VCaP (cell line): Measurements from ENCODE around the gene RPS19BP1.
A peak's percentile ranks its signal among the peaks of the same experiment; 100 is the strongest.

Experiments used
- H3K27ac ChIP-seq: fragments of 450-650 bp; 2 replicates; pipeline ENCODE4 v1.5.1; 2017
- CTCF ChIP-seq: fragments of 450-650 bp; conservative IDR thresholded peaks from 2 replicates; pipeline ENCODE4 v1.5.1; 2017; ENCODE audit warnings: mild to moderate bottlenecking, moderate library complexity

The RPS19BP1 gene

GRCh38 chr22:39503630-39504029 is 28.9 kb downstream of the RPS19BP1 start:
- TF ChIP-seq CTCF = no peak
- peak overlapping the region; percentile 86; the same call in 1 of the 2 replicates for H3K27ac ChIP-seq

DNA sequence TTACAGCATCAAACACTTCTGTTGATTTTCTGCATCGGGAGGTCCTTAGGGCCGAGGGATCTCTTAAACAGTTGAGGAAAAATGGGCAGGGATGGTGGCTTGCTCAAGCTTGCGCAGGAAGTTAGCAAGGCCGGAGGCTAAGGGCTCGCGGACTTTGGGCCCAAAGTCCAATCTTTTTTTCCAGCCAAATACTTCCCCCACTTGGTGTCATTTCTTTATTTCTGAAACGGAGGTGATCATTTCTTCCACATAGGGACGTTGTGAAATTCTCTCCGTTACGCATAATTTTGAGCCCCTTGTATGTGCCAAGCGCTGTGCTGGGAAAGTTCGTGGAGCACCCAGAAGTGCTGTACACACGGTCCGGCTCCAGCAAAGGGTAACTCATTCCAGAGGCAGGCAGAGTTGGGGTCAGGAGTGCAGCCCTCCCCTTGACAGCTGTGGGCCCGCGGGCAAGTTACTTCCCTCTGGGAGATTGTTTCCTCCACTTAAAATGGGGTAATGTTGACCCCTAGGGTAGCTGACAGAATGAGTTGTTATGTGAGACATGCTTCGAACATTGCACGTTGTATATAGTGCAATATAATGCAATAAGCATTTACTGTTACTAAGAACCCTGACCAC is 29.6 kb downstream of the RPS19BP1 start:
- TF ChIP-seq CTCF = no peak
- peak overlapping the region; percentile 86 for H3K27ac ChIP-seq

- peak within 1 kb of the TSS; percentile 86 for H3K27ac ChIP-seq
- TF ChIP-seq CTCF = no peak
Measured at GRCh38 chr22:39502109-39502788, 30.3 kb downstream of the RPS19BP1 start, which contains the start of gene MIEF1. MIEF1 (plus strand) TSS chr22:39502290; CDS start chr22:39511295, 9,005 bp downstream.

DNA sequence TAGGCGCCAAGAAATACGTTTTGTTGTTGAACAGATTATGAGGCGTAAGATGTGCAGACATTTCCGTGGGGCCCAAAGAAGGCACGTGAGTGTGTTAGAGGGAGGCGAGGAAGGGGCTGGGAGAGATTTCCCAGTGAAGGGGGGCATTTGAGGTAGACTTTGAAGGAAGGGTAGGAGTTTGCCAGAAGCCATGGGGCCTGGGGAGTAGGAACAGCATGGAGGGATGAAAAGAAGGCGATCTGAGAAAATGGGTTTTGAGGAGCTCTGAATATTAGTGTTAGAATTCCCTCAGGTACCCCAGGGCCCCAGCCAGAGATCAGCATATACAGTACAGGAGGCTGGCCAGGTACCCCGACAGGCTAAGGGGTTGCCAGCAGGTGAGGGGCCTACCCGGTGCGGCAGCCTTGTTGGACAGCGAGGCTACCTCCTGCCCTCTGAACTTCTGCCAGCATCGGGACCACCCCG is 30.9 kb downstream of the RPS19BP1 start:
- no peak for TF ChIP-seq CTCF
- H3K27ac ChIP-seq = peak overlapping the region; percentile 86

DNA sequence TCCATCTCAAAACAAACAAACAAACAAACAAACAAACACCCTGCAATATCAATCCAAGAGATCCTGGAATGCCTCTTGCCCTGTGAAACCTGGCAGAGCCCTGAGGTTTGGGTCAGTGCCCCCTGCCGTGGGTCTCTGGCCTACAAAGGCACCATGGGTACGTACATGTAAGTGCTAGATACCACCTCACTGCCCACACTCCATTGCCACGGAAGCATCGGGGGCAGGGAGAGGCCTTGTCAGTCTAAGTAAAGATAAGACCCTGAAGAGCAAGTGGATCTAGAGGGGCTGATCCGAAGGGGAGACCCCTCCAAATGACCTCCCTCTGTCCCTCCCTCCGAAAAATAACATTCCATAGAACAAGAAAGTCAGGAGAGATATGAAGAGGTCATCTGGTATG is 32.4 kb downstream of the RPS19BP1 start:
- no peak for TF ChIP-seq CTCF
- H3K27ac ChIP-seq = peak overlapping the region; percentile 86

GRCh38 chr22:39498802-39499201 is 33.7 kb downstream of the RPS19BP1 start:
- H3K27ac ChIP-seq = peak overlapping the region; percentile 86
- no peak for TF ChIP-seq CTCF

- peak overlapping the region; percentile 86 for H3K27ac ChIP-seq
- no peak for TF ChIP-seq CTCF
Measured at GRCh38 chr22:39498368-39498767, 34.2 kb downstream of the RPS19BP1 start.
